Measurements from ENCODE around the gene CD2. TPM values are rescaled to one million over a fixed set of nuclear protein-coding genes. Genes with fewer than 3 reads are reported as not detected.
A peak's percentile ranks its signal among the peaks of the same experiment; 100 is the strongest.

CD2 gene
- total and polyA plus RNA-seq, 8 donors, result 1.7 to 14.3 (median 3.9) TPM; not detected in 1

GRCh38 chr1:116739371-116740012 lies 14.7 kb upstream of the CD2 start:
- WGBS, 5 donors, result 78 to 89% (median 83%) methylated on average over 7 of the region's 7 CpGs
- no peak for TF ChIP-seq POLR2A (IDR thresholded peaks at IDR 0.05)
- TF ChIP-seq EP300 (IDR thresholded peaks at IDR 0.05), result no peak
- no peak for TF ChIP-seq CTCF (IDR thresholded peaks at IDR 0.05)
- TF ChIP-seq POLR2AphosphoS5 (IDR thresholded peaks at IDR 0.05), result no peak
- DNase-seq, result no peak
- peak overlapping the region in 1 of 5 donors; percentile 17 for H3K27ac ChIP-seq
- H3K4me3 ChIP-seq, result no peak overlapping the region
- H3K9me3 ChIP-seq, result peaks cover 15 to 26% (median 20%) of the 10 kb centered on the region in 4 donors
- no peaks in the 10 kb centered on the region for H3K4me1 ChIP-seq
- no peaks in the 10 kb centered on the region for H3K27me3 ChIP-seq
- no peaks in the 10 kb centered on the region for H3K36me3 ChIP-seq
- intact Hi-C loops (cut with DNase I; ENCODE audit: low total_unique reads), result loop anchor here (5.0 kb wide), 1 partner anchor 313 kb away; no protein-coding TSS in a partner anchor

- 90 to 95% (median 93%) methylated on average over 6 of the region's 6 CpGs for WGBS, 5 donors
- Histone ChIP-seq H3K27ac (no peak overlapping the region), H3K27me3 (no peaks in the 10 kb centered on the region), H3K9me3 (peaks cover 15 to 34% (median 25%) of the 10 kb centered on the region in 4 donors), H3K4me3 (no peak overlapping the region), H3K4me1 (no peaks in the 10 kb centered on the region), H3K36me3 (no peaks in the 10 kb centered on the region)
- intact Hi-C loops (cut with DNase I; ENCODE audit: low total_unique reads), result no loop called here
- TF ChIP-seq POLR2AphosphoS5 (IDR thresholded peaks at IDR 0.05), result no peak
- no peak for TF ChIP-seq EP300 (IDR thresholded peaks at IDR 0.05)
- no peak for TF ChIP-seq CTCF (IDR thresholded peaks at IDR 0.05)
- no peak for TF ChIP-seq POLR2A (IDR thresholded peaks at IDR 0.05)
- no peak for DNase-seq
Observed at GRCh38 chr1:116740296-116740695, 13.9 kb upstream of the CD2 start.

- no peak for DNase-seq
- no peak overlapping the region for H3K27ac ChIP-seq
- H3K4me3 ChIP-seq, result no peak overlapping the region
- no peak for TF ChIP-seq EP300 (IDR thresholded peaks at IDR 0.05)
- TF ChIP-seq POLR2AphosphoS5 (IDR thresholded peaks at IDR 0.05), result no peak
- TF ChIP-seq POLR2A (IDR thresholded peaks at IDR 0.05), result no peak
- no peak for TF ChIP-seq CTCF (IDR thresholded peaks at IDR 0.05)
- WGBS, 5 donors, result 76 to 94% (median 87%) methylated on average over 2 of the region's 2 CpGs
- intact Hi-C loops (cut with DNase I; ENCODE audit: low total_unique reads), result no loop called here
- no peaks in the 10 kb centered on the region for H3K27me3 ChIP-seq
- H3K4me1 ChIP-seq, result no peaks in the 10 kb centered on the region
- H3K36me3 ChIP-seq, result no peaks in the 10 kb centered on the region
- H3K9me3 ChIP-seq, result peaks cover 15 to 39% (median 27%) of the 10 kb centered on the region in 4 donors
Observed at GRCh38 chr1:116740746-116741145, 13.5 kb upstream of the CD2 start.

- TF ChIP-seq POLR2AphosphoS5 (IDR thresholded peaks at IDR 0.05) (no peak), CTCF (IDR thresholded peaks at IDR 0.05) (no peak), EP300 (IDR thresholded peaks at IDR 0.05) (no peak), POLR2A (IDR thresholded peaks at IDR 0.05) (no peak)
- no peaks in the 10 kb centered on the region for H3K36me3 ChIP-seq
- WGBS, 5 donors, result 94 to 96% (median 96%) methylated on average over 34 to 42 of the region's 42 CpGs
- H3K4me3 ChIP-seq, result no peak overlapping the region
- H3K27ac ChIP-seq, result no peak overlapping the region
- peaks cover 15 to 45% (median 34%) of the 10 kb centered on the region in 4 donors for H3K9me3 ChIP-seq
- intact Hi-C loops (cut with DNase I; ENCODE audit: low total_unique reads), result no loop called here
- DNase-seq, result no peak
- H3K27me3 ChIP-seq, result no peaks in the 10 kb centered on the region
- H3K4me1 ChIP-seq, result no peaks in the 10 kb centered on the region
Observed at GRCh38 chr1:116741836-116742565, 12.2 kb upstream of the CD2 start.

Data from stomach (tissue), 9 donors.